ENCODE data around the gene BMPR2. TPM values are rescaled to one million over a fixed set of nuclear protein-coding genes. Genes with fewer than 3 reads are reported as not detected.

The BMPR2 gene
- total and polyA plus RNA-seq, 2 donors (not counting 1 experiment from before 2014, with no cell fraction given): 21.6 to 65.8 TPM

DNA sequence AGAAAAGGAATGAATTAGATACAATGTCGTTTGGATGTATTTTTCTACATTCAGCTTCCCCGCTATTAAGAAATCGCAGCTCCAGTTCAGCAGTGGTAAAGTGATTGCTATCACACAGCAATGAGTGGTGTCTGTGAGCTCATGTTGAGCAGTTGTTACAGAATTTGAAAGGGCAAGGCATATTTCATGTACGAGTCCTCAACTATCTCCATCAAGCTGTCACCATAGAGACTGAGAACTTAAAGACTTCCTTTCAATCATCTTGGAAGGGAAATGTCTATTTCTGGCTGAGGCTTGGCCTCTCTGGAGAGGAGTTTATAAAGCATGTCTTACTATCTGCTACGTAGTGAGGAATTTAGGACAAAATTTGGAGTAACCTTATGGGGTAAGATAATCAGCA is 234.3 kb downstream of the BMPR2 start:
- Histone ChIP-seq H3K79me2 (ENCODE audit: control insufficient read depth, insufficient read depth, low read length) (no peaks in the 10 kb centered on the region), H3K27ac (ENCODE audit: insufficient read depth, low read length) (no peak overlapping the region), H3K27me3 (ENCODE audit: control insufficient read depth, insufficient read depth, low read length) (no peaks in the 10 kb centered on the region), H3K9ac (ENCODE audit: insufficient read depth, low read length) (no peak overlapping the region), H3K36me3 (ENCODE audit: control insufficient read depth, insufficient read depth, low read length) (no peaks in the 10 kb centered on the region), H3K4me2 (ENCODE audit: extremely low read depth, insufficient read depth, low read length) (no peak overlapping the region), H4K20me1 (ENCODE audit: control insufficient read depth, extremely low read depth, insufficient read depth, low read length) (no peaks in the 10 kb centered on the region), H3K9me3 (ENCODE audit: control insufficient read depth, insufficient read depth, low read depth, low read length) (no peaks in the 10 kb centered on the region), H3K4me3 (replicated peaks in 1 of 4; ENCODE audit: control extremely low read depth in 1 of 4, insufficient read depth in 1 of 4, low read depth in 3 of 4, low read length in 4 of 4) (no peak overlapping the region), H3K4me1 (ENCODE audit: control insufficient read depth, extremely low read depth, insufficient read depth, low read length) (no peaks in the 10 kb centered on the region), H2AFZ (ENCODE audit: low read length) (no peak overlapping the region)
- TF ChIP-seq, protein P1, sequence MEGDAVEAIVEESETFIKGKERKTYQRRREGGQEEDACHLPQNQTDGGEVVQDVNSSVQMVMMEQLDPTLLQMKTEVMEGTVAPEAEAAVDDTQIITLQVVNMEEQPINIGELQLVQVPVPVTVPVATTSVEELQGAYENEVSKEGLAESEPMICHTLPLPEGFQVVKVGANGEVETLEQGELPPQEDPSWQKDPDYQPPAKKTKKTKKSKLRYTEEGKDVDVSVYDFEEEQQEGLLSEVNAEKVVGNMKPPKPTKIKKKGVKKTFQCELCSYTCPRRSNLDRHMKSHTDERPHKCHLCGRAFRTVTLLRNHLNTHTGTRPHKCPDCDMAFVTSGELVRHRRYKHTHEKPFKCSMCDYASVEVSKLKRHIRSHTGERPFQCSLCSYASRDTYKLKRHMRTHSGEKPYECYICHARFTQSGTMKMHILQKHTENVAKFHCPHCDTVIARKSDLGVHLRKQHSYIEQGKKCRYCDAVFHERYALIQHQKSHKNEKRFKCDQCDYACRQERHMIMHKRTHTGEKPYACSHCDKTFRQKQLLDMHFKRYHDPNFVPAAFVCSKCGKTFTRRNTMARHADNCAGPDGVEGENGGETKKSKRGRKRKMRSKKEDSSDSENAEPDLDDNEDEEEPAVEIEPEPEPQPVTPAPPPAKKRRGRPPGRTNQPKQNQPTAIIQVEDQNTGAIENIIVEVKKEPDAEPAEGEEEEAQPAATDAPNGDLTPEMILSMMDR (conservative IDR thresholded peaks at IDR 0.05 in 1 of 2, IDR thresholded peaks at IDR 0.05 in 1 of 2; ENCODE audit: low read depth in 1 of 2, low read length in 2 of 2): no peak
- no peak for TF ChIP-seq EZH2 (IDR thresholded peaks at IDR 0.05; ENCODE audit: low read length, missing control alignments)
- no peak for DNase-seq (ENCODE audit: low read depth in 2 of 2)

DNA sequence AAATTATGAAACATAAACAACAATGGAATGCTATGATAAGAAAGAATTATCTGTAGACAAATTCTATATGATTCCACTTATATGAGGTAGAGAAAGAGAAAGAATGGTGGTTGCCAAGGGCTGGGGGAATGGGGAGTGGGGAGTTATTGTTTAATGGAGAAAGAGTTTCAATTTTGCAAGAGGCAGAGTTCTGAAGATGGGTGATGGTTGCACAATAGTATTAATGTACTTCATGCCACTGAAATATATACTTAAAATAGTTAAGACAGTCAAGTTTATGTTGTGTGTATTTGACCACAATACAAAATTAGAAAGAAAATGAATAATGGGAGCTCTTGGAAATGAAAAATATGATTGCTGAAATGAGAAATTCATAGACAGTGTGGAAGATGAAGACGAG is 236.0 kb downstream of the BMPR2 start:
- Histone ChIP-seq H3K27ac (ENCODE audit: insufficient read depth, low read length) (no peak overlapping the region), H3K79me2 (ENCODE audit: control insufficient read depth, insufficient read depth, low read length) (no peaks in the 10 kb centered on the region), H3K4me3 (replicated peaks in 1 of 4; ENCODE audit: control extremely low read depth in 1 of 4, insufficient read depth in 1 of 4, low read depth in 3 of 4, low read length in 4 of 4) (no peak overlapping the region), H2AFZ (ENCODE audit: low read length) (no peak overlapping the region), H3K36me3 (ENCODE audit: control insufficient read depth, insufficient read depth, low read length) (no peaks in the 10 kb centered on the region), H3K9ac (ENCODE audit: insufficient read depth, low read length) (no peak overlapping the region), H4K20me1 (ENCODE audit: control insufficient read depth, extremely low read depth, insufficient read depth, low read length) (no peaks in the 10 kb centered on the region), H3K27me3 (ENCODE audit: control insufficient read depth, insufficient read depth, low read length) (no peaks in the 10 kb centered on the region), H3K4me2 (ENCODE audit: extremely low read depth, insufficient read depth, low read length) (no peak overlapping the region), H3K9me3 (ENCODE audit: control insufficient read depth, insufficient read depth, low read depth, low read length) (no peaks in the 10 kb centered on the region), H3K4me1 (ENCODE audit: control insufficient read depth, extremely low read depth, insufficient read depth, low read length) (no peaks in the 10 kb centered on the region)
- DNase-seq (ENCODE audit: low read depth in 2 of 2): no peak
- no peak for TF ChIP-seq EZH2 (IDR thresholded peaks at IDR 0.05; ENCODE audit: low read length, missing control alignments)
- TF ChIP-seq, protein P1 (conservative IDR thresholded peaks at IDR 0.05 in 1 of 2, IDR thresholded peaks at IDR 0.05 in 1 of 2; ENCODE audit: low read depth in 1 of 2, low read length in 2 of 2): no peak

GRCh38 chr2:202613479-202613878 is 237.4 kb downstream of the BMPR2 start:
- Histone ChIP-seq H3K36me3 (ENCODE audit: control insufficient read depth, insufficient read depth, low read length) (no peaks in the 10 kb centered on the region), H3K27me3 (ENCODE audit: control insufficient read depth, insufficient read depth, low read length) (no peaks in the 10 kb centered on the region), H4K20me1 (ENCODE audit: control insufficient read depth, extremely low read depth, insufficient read depth, low read length) (no peaks in the 10 kb centered on the region), H3K4me1 (ENCODE audit: control insufficient read depth, extremely low read depth, insufficient read depth, low read length) (no peaks in the 10 kb centered on the region), H3K79me2 (ENCODE audit: control insufficient read depth, insufficient read depth, low read length) (no peaks in the 10 kb centered on the region), H3K4me3 (replicated peaks in 1 of 4; ENCODE audit: control extremely low read depth in 1 of 4, insufficient read depth in 1 of 4, low read depth in 3 of 4, low read length in 4 of 4) (no peak overlapping the region), H3K27ac (ENCODE audit: insufficient read depth, low read length) (no peak overlapping the region), H3K9ac (ENCODE audit: insufficient read depth, low read length) (no peak overlapping the region), H3K9me3 (ENCODE audit: control insufficient read depth, insufficient read depth, low read depth, low read length) (no peaks in the 10 kb centered on the region), H2AFZ (ENCODE audit: low read length) (no peak overlapping the region), H3K4me2 (ENCODE audit: extremely low read depth, insufficient read depth, low read length) (no peak overlapping the region)
- TF ChIP-seq, protein P1 (conservative IDR thresholded peaks at IDR 0.05 in 1 of 2, IDR thresholded peaks at IDR 0.05 in 1 of 2; ENCODE audit: low read depth in 1 of 2, low read length in 2 of 2): no peak
- no peak for TF ChIP-seq EZH2 (IDR thresholded peaks at IDR 0.05; ENCODE audit: low read length, missing control alignments)
- no peak for DNase-seq (ENCODE audit: low read depth in 2 of 2)

Other genes with a start within 250 kb of the BMPR2 start
- gene SUMO1, start 137.7 kb upstream of the BMPR2 start, total RNA-seq: 97.3 and 107 TPM in 2 replicates
- gene SUMO1, start 137.7 kb upstream of the BMPR2 start, polyA plus RNA-seq: 151 and 170 TPM in 2 replicates
- 38.8 and 41.1 TPM in 2 replicates for gene NOP58, start 110.6 kb upstream of the BMPR2 start, total RNA-seq
- 47.2 and 54.7 TPM in 2 replicates for gene NOP58, start 110.6 kb upstream of the BMPR2 start, polyA plus RNA-seq